GM13977 (cell line): ENCODE results near the gene JPT1.
"Not testable (repeated sequence)": the region's sequence is repeated elsewhere in the genome, so short reads cannot be mapped to it uniquely, and the experiment has no call there.

Experiments
- DNase-seq: peaks from one replicate; pipeline ENCODE4 v3.0.0; 2012; ENCODE audit warnings: low spot score
- CTCF ChIP-seq: IDR thresholded peaks from 2 replicates; pipeline ENCODE4 v1.5.1; 2012; ENCODE audit warnings: mild to moderate bottlenecking, control low read depth; ENCODE audit not compliant: insufficient read depth; ENCODE audit errors: extremely low read depth, missing control alignments
- in situ Hi-C: fragments of 300-500 bp; cut with MboI; formaldehyde crosslinking; loops from one replicate; pipeline ENCODE4 v1.12.0; 2022; ENCODE audit warnings: low sequenced_read_pairs, low pct_unique_long_range_greater_than_20kb, mixed read lengths, inconsistent platforms; ENCODE audit not compliant: unreplicated experiment

Gene JPT1

GRCh38 chr17:75147878-75148546 is 6.3 kb downstream of the JPT1 start:
- no peak for TF ChIP-seq CTCF
- in situ Hi-C loops, result no loop called here
- DNase-seq, result no peak

- in situ Hi-C loops, result no loop called here
- no peak for TF ChIP-seq CTCF
- DNase-seq, result no peak
Observed at GRCh38 chr17:75146592-75146991, 7.7 kb downstream of the JPT1 start.

GRCh38 chr17:75144816-75145512 is 9.3 kb downstream of the JPT1 start:
- no peak for TF ChIP-seq CTCF
- in situ Hi-C loops, result no loop called here
- DNase-seq, result no peak

GRCh38 chr17:75142236-75142971 is 11.9 kb downstream of the JPT1 start:
- no peak for TF ChIP-seq CTCF
- in situ Hi-C loops, result no loop called here
- no peak for DNase-seq

- TF ChIP-seq CTCF, result no peak
- in situ Hi-C loops, result no loop called here
Observed at GRCh38 chr17:75138519-75138918, 15.8 kb downstream of the JPT1 start.

GRCh38 chr17:75137762-75138161 is 16.6 kb downstream of the JPT1 start:
- in situ Hi-C loops, DNase-seq: not testable (repeated sequence)

More at GRCh38 chr17:75138519-75138918, 15.8 kb downstream of the JPT1 start:
- DNase-seq, result no peak

- TF ChIP-seq CTCF, result no peak
- DNase-seq, result no peak
- in situ Hi-C loops, result no loop called here
Observed at GRCh38 chr17:75135946-75136345, 18.4 kb downstream of the JPT1 start.
